Lower lobe of right lung (tissue), 2 donors: Measurements from ENCODE around the gene SLC13A3. TPM values are rescaled to one million over a fixed set of nuclear protein-coding genes. Genes with fewer than 3 reads are reported as not detected.
A peak's percentile ranks its signal among the peaks of the same experiment; 100 is the strongest.

Experiments used
- ATAC-seq, 2 donors: fragments of 200-7000 bp; cut with Tn5 transposase; one replicate each; pipeline ENCODE4 v1.9.1; 2020 to 2022; ENCODE audit warnings: mild to moderate bottlenecking in 2 of 2, moderate library complexity in 2 of 2
- DNase-seq: peaks from one replicate; pipeline ENCODE4 v3.0.0-alpha.2; 2020
- H3K27ac ChIP-seq: fragments of 200-600 bp; one replicate; pipeline ENCODE4 v1.8.0; 2022
- H3K27me3 ChIP-seq: fragments of 200-600 bp; one replicate; pipeline ENCODE4 v1.8.0; 2022; ENCODE audit warnings: low read depth
- H3K36me3 ChIP-seq: fragments of 200-600 bp; one replicate; pipeline ENCODE4 v1.8.0; 2022; ENCODE audit warnings: mild to moderate bottlenecking
- H3K4me1 ChIP-seq: fragments of 200-600 bp; one replicate; pipeline ENCODE4 v1.8.0; 2022
- H3K4me3 ChIP-seq: fragments of 200-600 bp; one replicate; pipeline ENCODE4 v1.8.0; 2022; ENCODE audit warnings: mild to moderate bottlenecking
- H3K9me3 ChIP-seq: fragments of 200-600 bp; one replicate; pipeline ENCODE4 v1.8.0; 2022
- CTCF ChIP-seq: fragments of 200-600 bp; IDR thresholded peaks from one replicate; pipeline ENCODE4 v1.8.0; 2022; ENCODE audit warnings: antibody characterized with exemption, mild to moderate bottlenecking
- intact Hi-C: fragments of 100-400 bp; cut with DNase I; formaldehyde crosslinking; loops from one replicate; pipeline ENCODE4 v1.11.0; 2022
- total RNA-seq: library from RNA; stranded (reverse); fragmentation: NEBNext Ultra II Directional; extraction: Animal tissue kit (Norgen Biotek cat#: 25700); gene quantifications from one replicate; pipeline ENCODE4 v1.2.1, GENCODE V29; 2021
- donor health status: DM: no; HTN: yes; CAD: no; lungs with severe emphysema.

Gene SLC13A3
- total RNA-seq, 1 donor from 2014 or later = 2.0 TPM

- DNase-seq = no peak
- no peak overlapping the region for H3K4me3 ChIP-seq
- intact Hi-C loops = no loop called here
- no peaks in the 10 kb centered on the region for H3K4me1 ChIP-seq
- no peaks in the 10 kb centered on the region for H3K9me3 ChIP-seq
- H3K27ac ChIP-seq = no peak overlapping the region
- TF ChIP-seq CTCF = no peak
- no peaks in the 10 kb centered on the region for H3K36me3 ChIP-seq
- no peak for ATAC-seq
- H3K27me3 ChIP-seq = no peaks in the 10 kb centered on the region
Measured at GRCh38 chr20:46696791-46697279, 45.6 kb upstream of the SLC13A3 start.

- H3K27ac ChIP-seq = no peak overlapping the region
- H3K36me3 ChIP-seq = no peaks in the 10 kb centered on the region
- no peak for TF ChIP-seq CTCF
- H3K4me3 ChIP-seq = no peak overlapping the region
- no peaks in the 10 kb centered on the region for H3K9me3 ChIP-seq
- intact Hi-C loops = no loop called here
- DNase-seq (no peak), ATAC-seq (no peak)
- no peaks in the 10 kb centered on the region for H3K27me3 ChIP-seq
- no peaks in the 10 kb centered on the region for H3K4me1 ChIP-seq
Measured at GRCh38 chr20:46695892-46696291, 44.6 kb upstream of the SLC13A3 start.

GRCh38 chr20:46694484-46694883, 43.2 kb upstream of the SLC13A3 start:
- ATAC-seq = peak; percentile 41 to 44
- H3K27ac ChIP-seq = no peak overlapping the region

GRCh38 chr20:46691196-46691595, 39.9 kb upstream of the SLC13A3 start:
- Histone ChIP-seq H3K9me3 (no peaks in the 10 kb centered on the region), H3K36me3 (peaks cover 9% of the 10 kb centered on the region), H3K4me1 (peaks cover 20% of the 10 kb centered on the region), H3K4me3 (no peak overlapping the region), H3K27me3 (no peaks in the 10 kb centered on the region), H3K27ac (no peak overlapping the region)
- DNase-seq = no peak
- intact Hi-C loops = no loop called here
- ATAC-seq = no peak
- no peak for TF ChIP-seq CTCF

More at GRCh38 chr20:46694484-46694883, 43.2 kb upstream of the SLC13A3 start:
- Histone ChIP-seq H3K9me3 (no peaks in the 10 kb centered on the region), H3K4me3 (no peak overlapping the region), H3K4me1 (no peaks in the 10 kb centered on the region), H3K27me3 (no peaks in the 10 kb centered on the region), H3K36me3 (no peaks in the 10 kb centered on the region)
- intact Hi-C loops = no loop called here
- no peak for DNase-seq
- no peak for TF ChIP-seq CTCF

- H3K27ac ChIP-seq = peak overlapping the region; percentile 96
- intact Hi-C loops = no loop called here
Measured at GRCh38 chr20:46690219-46691106, 39.2 kb upstream of the SLC13A3 start.

More at GRCh38 chr20:46690219-46691106, 39.2 kb upstream of the SLC13A3 start:
- Histone ChIP-seq H3K4me1 (peaks cover 20% of the 10 kb centered on the region), H3K27me3 (no peaks in the 10 kb centered on the region), H3K36me3 (peaks cover 17% of the 10 kb centered on the region), H3K4me3 (peak overlapping the region; percentile 85), H3K9me3 (no peaks in the 10 kb centered on the region)
- ATAC-seq (no peak), DNase-seq (no peak)
- no peak for TF ChIP-seq CTCF
